Stimulated activated naive CD8-positive, alpha-beta T cell treated with anti-CD3 and anti-CD28 coated beads, Interleukin-15, Interleukin-2, amounts not matched to agents 100 ng/mL and 50 ng/mL, for 24 hours (primary cell): ENCODE data around the gene CD46.
"Not testable (repeated sequence)": the region's sequence is repeated elsewhere in the genome, so short reads cannot be mapped to it uniquely, and the experiment has no call there.

Experiments
- H3K27ac Mint-ChIP-seq: one replicate; pipeline ENCODE4 v1.8.0; 2021; ENCODE audit warnings: mild to moderate bottlenecking, mixed read lengths
- H3K27me3 Mint-ChIP-seq: one replicate; pipeline ENCODE4 v1.8.0; 2021; ENCODE audit warnings: mixed read lengths
- H3K36me3 Mint-ChIP-seq: one replicate; pipeline ENCODE4 v1.8.0; 2021; ENCODE audit warnings: low read depth, mixed read lengths
- H3K4me1 Mint-ChIP-seq: one replicate; pipeline ENCODE4 v1.8.0; 2021; ENCODE audit warnings: low read depth, mixed read lengths
- H3K4me3 Mint-ChIP-seq: one replicate; pipeline ENCODE4 v1.8.0; 2021; ENCODE audit warnings: mild to moderate bottlenecking, mixed read lengths
- H3K9me3 Mint-ChIP-seq: one replicate; pipeline ENCODE4 v1.8.0; 2021; ENCODE audit warnings: mixed read lengths

The CD46 gene

DNA sequence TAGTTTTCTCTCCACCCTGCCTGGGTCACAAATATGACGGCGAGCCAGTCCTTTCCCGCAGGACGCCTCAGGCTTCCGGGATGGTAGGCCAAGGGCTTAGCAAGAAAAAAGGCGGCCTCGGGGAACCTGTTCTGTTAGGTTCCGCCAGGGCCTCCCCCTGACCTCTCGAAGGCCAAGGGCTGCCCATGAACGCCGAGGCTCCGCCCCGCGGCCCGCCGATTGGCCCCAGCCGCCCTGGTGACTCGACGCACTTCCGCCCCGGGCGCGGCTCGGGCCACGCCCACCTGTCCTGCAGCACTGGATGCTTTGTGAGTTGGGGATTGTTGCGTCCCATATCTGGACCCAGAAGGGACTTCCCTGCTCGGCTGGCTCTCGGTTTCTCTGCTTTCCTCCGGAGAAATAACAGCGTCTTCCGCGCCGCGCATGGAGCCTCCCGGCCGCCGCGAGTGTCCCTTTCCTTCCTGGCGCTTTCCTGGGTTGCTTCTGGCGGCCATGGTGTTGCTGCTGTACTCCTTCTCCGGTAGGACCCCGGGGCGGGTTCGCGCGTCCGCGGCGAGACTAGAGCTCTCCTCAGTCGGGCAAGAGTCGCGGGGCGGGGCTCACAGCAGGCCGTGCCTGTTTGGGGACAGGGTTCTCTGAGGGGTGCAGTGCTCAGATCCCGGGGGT lies at the start of gene CD46:
Gene CD46, plus strand, starts transcription at position 265 of the 666 bp plus-strand sequence. Its CDS starts 159 bp downstream, at position 424.
- H3K36me3 Mint-ChIP-seq = peaks cover 12% of the 10 kb centered on the region
- H3K4me3 Mint-ChIP-seq = peak within 1 kb of the TSS; percentile 96
- no peaks in the 10 kb centered on the region for H3K9me3 Mint-ChIP-seq
- H3K27me3 Mint-ChIP-seq = no peaks in the 10 kb centered on the region
- peak within 1 kb of the TSS; percentile 98 for H3K27ac Mint-ChIP-seq
- peaks cover 71% of the 10 kb centered on the region for H3K4me1 Mint-ChIP-seq

DNA sequence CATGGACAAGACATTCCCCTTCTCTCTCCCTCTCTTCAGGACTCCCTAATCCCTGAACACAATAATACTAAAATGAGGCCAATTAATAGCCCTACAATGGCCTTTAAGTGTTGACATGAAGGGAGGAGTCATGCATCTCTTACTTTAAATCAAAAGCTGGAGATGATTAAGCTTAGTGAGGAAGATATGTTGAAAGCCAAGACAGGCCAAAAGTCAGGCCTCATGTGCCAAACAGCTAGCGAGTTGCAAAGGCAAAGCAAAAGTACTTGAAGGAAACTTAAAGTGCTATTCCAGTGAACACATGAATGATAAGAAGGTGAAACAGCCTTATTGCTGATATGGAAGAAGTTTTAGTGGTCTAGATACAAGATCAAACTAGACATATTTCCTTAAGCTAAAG lies 49.5 kb upstream of the CD46 start:
- Mint-ChIP-seq H3K4me3 (no peak overlapping the region), H3K27me3 (no peaks in the 10 kb centered on the region), H3K4me1 (no peaks in the 10 kb centered on the region), H3K36me3 (no peaks in the 10 kb centered on the region), H3K9me3 (no peaks in the 10 kb centered on the region), H3K27ac (no peak overlapping the region)

DNA sequence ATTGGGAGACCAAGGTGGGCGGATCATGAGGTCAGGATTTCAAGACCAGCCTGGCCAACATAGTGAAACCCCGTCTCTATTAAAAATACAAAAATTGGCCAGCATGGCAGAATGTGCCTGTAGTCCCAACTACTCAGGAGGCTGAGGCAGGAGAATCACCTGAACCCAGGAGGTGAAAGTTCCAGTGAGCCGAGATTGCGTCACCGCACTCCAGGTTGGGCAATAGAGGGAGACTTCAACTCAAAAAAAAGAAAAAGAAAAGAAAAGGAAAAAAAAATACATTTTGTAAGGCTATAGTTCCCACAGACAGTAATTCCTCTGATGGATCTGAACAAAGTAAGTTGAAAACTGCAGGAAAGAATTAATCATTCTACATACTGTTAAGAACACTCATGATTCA lies 48.1 kb upstream of the CD46 start:
- no peaks in the 10 kb centered on the region for H3K9me3 Mint-ChIP-seq
- H3K4me1 Mint-ChIP-seq = no peaks in the 10 kb centered on the region
- H3K27me3 Mint-ChIP-seq = no peaks in the 10 kb centered on the region
- no peak overlapping the region for H3K4me3 Mint-ChIP-seq
- no peaks in the 10 kb centered on the region for H3K36me3 Mint-ChIP-seq
- H3K27ac Mint-ChIP-seq = no peak overlapping the region

DNA sequence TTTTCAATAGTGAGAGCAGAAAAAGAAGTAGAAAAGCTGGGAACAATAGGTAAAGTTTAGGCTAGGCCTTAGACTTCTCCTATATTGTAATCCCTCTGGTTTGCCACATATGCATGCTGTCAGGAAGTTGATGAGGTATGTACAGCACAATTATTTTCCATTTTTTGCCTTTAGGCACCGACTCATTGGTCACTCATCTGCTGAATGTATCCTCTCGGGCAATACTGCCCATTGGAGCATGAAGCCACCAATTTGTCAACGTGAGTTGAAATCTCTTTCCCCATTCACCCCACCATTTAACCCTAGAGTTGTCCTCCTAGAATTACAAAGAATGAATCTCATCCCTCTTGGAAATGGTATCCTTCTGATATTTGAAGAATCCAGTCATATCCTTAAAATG lies 43.9 kb upstream of the CD46 start:
- H3K4me1 Mint-ChIP-seq, H3K27me3 Mint-ChIP-seq, H3K9me3 Mint-ChIP-seq, H3K4me3 Mint-ChIP-seq, H3K36me3 Mint-ChIP-seq, H3K27ac Mint-ChIP-seq: not testable (repeated sequence)

DNA sequence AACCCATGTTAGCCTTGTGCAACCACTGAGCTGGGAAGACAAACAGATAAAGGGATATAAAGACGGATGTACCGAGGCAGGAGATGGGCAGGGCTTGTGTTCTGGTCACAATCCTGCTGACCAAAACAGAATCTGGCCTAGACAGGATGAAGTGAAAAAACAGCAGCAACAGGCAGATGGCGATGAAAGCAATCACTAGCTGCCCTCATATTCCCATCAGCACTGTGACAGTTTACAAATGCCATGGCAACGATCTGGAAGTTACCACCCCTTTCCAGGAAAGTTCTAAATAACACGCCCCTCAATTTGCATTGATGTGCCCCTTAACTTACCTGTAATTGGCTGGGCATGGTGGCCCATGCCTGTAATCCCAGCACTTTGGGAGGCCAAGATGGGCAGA lies 40.6 kb upstream of the CD46 start:
- H3K4me1 Mint-ChIP-seq = no peaks in the 10 kb centered on the region
- H3K36me3 Mint-ChIP-seq = no peaks in the 10 kb centered on the region
- no peak overlapping the region for H3K4me3 Mint-ChIP-seq
- H3K27ac Mint-ChIP-seq = no peak overlapping the region
- no peaks in the 10 kb centered on the region for H3K27me3 Mint-ChIP-seq
- H3K9me3 Mint-ChIP-seq = no peaks in the 10 kb centered on the region

DNA sequence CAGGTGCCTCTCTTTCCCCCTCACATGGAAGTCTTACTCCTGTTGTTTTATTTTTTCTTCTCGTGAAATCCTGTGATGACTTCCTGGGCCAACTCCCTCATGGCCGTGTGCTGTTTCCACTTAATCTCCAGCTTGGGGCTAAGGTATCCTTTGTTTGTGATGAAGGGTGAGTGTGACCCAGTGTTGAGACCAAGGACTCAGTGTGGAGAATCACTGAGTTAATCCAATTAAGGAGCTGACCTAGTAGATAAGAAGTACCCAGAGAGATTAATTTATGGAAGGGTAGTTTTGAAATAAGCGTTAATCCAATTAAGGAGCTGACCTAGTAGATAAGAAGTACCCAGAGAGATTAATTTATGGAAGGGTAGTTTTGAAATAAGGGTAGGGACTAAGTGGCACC lies 39.2 kb upstream of the CD46 start:
- not testable (repeated sequence) for H3K4me3 Mint-ChIP-seq, H3K27me3 Mint-ChIP-seq, H3K4me1 Mint-ChIP-seq, H3K27ac Mint-ChIP-seq, H3K36me3 Mint-ChIP-seq, H3K9me3 Mint-ChIP-seq

DNA sequence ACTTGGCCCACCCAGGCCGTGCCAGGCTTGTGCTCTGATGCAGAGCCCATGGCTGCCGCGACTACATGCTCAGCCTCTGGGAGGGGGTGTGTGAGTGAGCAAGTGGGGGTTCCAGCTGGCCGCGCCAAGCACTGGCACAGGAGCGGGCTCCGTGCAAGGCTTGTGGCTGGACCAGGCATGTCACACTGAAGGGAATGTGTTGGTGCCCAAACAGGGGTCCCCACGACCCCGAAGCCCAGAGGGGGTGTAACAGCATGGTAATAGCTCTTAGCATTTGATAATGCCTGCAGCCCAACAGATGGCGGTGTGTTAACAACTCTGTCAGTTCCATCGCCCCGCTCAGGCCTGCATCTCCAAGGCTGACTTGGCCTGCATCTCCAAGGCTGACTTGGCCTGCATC lies 38.3 kb upstream of the CD46 start:
- Mint-ChIP-seq H3K36me3 (no peaks in the 10 kb centered on the region), H3K27me3 (no peaks in the 10 kb centered on the region), H3K27ac (no peak overlapping the region), H3K4me1 (no peaks in the 10 kb centered on the region), H3K9me3 (no peaks in the 10 kb centered on the region), H3K4me3 (no peak overlapping the region)

DNA sequence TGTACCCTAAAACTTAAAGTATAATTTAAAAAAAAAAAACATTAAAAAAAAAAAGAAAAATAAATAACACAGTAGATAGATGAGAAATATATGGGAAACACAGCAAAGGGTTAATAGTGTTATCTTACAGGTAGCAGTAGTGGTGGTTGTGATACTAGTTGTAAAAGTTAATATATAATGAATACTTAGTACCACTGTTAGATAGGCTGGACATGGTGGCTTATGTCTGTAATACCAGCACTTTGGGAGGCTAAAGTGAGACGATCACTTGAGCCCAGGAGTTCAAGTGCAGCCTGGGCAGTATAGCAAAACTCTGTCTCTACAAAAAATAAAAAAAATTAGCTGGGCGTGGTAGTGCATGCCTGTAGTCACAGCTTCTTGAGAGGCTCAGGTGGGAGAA lies 32.6 kb upstream of the CD46 start:
- Mint-ChIP-seq H3K4me3 (no peak overlapping the region), H3K36me3 (no peaks in the 10 kb centered on the region), H3K4me1 (no peaks in the 10 kb centered on the region), H3K27me3 (no peaks in the 10 kb centered on the region), H3K27ac (no peak overlapping the region), H3K9me3 (no peaks in the 10 kb centered on the region)

DNA sequence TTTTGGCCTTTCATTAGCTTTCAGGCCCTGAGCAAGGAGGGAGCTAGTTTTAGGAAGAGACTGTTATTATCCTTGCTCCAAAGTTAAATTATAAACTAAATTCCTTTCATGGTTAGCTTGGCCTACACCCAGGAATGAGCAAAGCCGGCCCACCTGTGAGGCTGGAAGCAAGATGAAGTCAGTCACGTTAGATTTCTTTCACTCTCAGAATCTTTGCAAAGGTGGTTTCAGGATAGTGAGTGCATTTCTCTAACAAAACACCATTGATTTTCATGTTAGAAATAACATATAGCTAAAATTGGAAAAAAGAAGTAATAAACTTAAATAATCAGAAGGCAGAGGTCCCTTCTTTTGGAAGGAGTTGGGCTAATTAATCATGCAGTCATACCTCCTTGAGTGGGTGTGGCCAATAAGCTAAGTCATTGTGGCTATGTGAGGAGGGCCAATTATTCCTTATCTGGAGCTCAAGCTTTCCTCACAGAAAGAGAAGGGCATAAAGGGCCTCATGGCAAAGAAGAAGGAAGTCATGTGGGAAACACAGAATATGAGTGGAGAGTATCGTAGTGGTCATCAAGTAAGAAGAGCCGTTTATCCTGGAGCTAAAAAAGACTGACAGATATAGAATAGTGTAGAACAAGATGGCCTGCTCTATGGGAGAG lies 23.5 kb upstream of the CD46 start:
- H3K4me1 Mint-ChIP-seq = peaks cover 10% of the 10 kb centered on the region
- not testable (repeated sequence) for H3K4me3 Mint-ChIP-seq, H3K27me3 Mint-ChIP-seq, H3K36me3 Mint-ChIP-seq, H3K27ac Mint-ChIP-seq
- peaks cover 12% of the 10 kb centered on the region for H3K9me3 Mint-ChIP-seq

DNA sequence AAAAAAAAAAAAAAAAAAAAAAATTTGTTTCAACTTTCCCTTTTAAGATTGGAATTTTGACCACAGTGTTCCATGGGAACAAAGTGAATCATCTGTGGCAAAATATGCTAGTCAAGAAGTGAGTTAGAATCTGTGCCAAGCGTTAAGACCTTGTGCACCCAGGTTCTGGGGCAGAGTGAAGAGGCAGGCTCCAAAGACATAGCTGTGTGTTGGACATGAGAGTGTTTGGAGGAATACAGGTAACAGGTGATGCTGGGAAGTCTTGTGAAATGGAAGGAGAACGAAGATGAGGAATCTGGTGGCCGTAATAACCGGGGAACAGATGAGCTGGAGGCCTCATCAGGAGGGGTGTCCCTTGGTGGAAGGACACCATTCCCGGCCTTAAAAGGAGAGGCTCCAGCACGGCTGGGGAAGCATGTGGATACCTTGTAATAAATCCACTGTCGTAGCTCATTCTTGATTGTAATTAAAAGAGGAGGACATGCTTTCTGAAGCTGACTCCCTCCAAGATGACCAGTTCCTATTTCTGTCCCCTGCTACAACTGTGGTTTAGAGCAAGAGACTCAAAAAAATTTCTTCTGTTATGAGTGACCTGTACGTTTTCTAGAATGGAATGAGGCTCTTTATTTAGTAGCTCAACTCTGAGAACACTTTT lies 14.2 kb upstream of the CD46 start:
- H3K36me3 Mint-ChIP-seq, H3K27me3 Mint-ChIP-seq, H3K4me1 Mint-ChIP-seq, H3K9me3 Mint-ChIP-seq, H3K27ac Mint-ChIP-seq, H3K4me3 Mint-ChIP-seq: not testable (repeated sequence)

DNA sequence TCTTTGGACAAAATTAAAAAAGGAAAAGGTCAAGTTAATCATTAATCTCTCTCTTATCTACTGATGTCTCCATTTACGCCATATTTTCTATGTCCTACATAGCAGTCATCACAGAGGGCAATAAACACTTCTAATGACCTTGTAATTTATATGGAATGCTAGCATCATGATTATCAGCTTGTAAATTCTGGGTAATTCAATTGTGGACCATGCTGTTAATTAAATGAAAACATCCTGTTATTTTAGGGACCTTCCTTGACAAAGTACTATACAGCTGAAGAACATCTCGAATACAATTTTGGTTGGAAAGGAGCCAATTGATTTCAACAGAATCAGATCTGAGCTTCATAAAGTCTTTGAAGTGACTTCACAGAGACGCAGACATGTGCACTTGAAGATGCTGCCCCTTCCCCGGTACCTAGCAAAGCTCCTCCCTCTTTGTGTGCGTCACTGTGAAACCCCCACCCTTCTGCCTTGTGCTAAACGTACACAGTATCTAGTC lies 13.6 kb upstream of the CD46 start:
- H3K4me3 Mint-ChIP-seq = not testable (repeated sequence)

DNA sequence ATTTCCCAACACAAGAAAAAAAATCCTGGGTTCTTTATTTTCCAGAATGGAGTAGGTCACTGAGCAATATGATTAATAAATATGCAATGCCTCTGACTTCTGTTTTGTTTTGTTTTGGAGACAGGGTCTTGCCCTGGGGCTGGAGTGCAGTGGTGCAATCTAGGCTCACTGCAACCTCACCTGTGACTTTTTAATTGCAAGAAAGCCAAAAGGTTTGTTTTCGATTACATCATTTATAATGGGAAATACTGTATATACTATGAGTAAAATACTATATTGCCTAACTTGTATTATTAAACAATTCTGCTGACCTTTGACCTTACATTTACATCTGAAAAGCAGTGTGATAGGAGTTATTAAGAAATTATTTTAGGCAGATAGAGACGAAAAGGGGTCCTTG lies 11.6 kb upstream of the CD46 start:
- Mint-ChIP-seq H3K27me3 (no peaks in the 10 kb centered on the region), H3K27ac (no peak overlapping the region), H3K9me3 (no peaks in the 10 kb centered on the region), H3K4me3 (no peak overlapping the region), H3K36me3 (no peaks in the 10 kb centered on the region), H3K4me1 (peaks cover 8% of the 10 kb centered on the region)

More for the DNA sequence above, 13.6 kb upstream of the CD46 start:
- not testable (repeated sequence) for H3K4me1 Mint-ChIP-seq, H3K36me3 Mint-ChIP-seq, H3K9me3 Mint-ChIP-seq, H3K27me3 Mint-ChIP-seq, H3K27ac Mint-ChIP-seq

DNA sequence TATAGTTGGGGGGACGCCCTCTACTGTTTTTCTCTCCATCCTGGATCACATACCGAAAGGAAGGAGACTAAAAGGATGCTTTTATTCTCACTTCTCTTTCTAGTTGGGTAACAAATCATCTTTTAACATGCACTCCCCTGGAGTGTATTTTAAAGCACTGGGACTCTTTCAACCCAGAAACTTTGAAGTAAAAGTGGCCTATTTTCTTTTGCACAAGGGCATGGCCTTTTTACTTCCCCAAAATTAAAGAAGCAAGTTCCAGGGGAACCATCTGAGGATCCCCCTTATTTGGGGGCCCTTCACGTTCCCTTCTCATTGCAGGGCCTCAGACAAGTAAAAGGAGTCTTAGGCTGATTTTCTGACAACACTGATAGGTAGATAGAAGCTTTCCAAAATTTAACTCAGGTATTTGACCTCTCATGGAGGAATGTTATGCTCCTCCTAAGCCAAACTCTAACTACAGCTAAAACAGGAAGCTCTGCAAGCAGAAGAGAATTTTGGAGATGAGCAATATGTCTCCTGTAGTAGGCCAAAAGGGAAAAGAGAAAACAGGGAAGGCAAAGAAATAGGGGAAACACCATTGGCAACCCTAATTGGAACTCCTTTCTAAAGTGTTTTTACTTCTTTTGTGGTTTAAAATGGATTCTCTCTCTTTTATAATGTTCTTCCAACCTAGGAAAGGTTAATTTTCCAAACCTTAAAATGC lies 8.9 kb upstream of the CD46 start:
- Mint-ChIP-seq H3K4me1 (peaks cover 8% of the 10 kb centered on the region), H3K36me3 (no peaks in the 10 kb centered on the region), H3K27me3 (no peaks in the 10 kb centered on the region), H3K4me3 (no peak overlapping the region), H3K9me3 (no peaks in the 10 kb centered on the region), H3K27ac (no peak overlapping the region)

DNA sequence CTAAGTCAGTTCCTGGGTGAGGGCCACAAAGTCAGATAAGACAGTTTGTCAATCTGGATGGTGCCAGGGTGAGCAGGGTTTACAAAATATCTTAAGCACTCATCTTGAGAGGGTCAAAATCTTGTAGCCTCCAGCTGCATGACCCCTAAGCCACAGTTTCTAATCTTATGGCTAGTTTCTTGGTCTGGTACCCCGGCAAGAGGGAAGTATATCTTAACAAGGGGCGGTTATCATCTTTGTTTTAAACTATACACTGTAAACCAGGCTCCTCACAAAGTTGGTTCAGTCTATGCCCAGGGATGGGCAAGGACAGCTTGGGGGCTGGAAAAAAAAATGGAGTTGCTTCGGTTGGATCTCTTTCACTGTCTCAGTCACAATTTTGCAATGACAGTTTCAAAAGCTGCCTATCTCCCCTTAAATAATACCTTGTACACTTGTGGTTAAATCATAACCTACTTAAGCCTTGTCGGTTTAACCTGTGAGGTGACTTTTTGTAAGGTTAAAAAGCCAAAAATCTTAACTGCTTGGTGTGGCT lies 7.8 kb upstream of the CD46 start:
- Mint-ChIP-seq H3K36me3 (no peaks in the 10 kb centered on the region), H3K27me3 (no peaks in the 10 kb centered on the region), H3K4me1 (peaks cover 9% of the 10 kb centered on the region), H3K9me3 (no peaks in the 10 kb centered on the region), H3K27ac (no peak overlapping the region), H3K4me3 (no peak overlapping the region)

DNA sequence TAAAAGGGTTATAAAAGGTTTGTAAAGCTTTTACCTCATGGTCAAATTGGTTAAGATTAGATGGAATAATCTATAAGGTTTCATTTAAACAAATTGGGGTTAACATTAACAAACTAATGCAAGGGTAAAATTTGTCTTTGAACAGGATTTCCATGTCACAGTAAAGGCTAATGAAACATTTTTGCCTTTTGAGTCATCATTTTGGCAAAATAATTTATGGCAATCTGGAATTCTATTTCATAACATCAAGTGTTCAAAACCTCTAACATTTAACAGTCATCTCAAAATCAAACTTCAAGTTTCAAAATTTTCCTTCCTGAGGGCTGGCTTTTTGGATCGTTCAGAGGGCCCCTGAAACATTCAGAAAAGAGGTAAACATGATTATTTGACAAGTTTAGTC lies 6.6 kb upstream of the CD46 start:
- Mint-ChIP-seq H3K4me3 (no peak overlapping the region), H3K9me3 (no peaks in the 10 kb centered on the region), H3K27ac (no peak overlapping the region), H3K4me1 (peaks cover 19% of the 10 kb centered on the region), H3K27me3 (no peaks in the 10 kb centered on the region), H3K36me3 (no peaks in the 10 kb centered on the region)
